Measurements from ENCODE around the gene TANGO6.

DNA sequence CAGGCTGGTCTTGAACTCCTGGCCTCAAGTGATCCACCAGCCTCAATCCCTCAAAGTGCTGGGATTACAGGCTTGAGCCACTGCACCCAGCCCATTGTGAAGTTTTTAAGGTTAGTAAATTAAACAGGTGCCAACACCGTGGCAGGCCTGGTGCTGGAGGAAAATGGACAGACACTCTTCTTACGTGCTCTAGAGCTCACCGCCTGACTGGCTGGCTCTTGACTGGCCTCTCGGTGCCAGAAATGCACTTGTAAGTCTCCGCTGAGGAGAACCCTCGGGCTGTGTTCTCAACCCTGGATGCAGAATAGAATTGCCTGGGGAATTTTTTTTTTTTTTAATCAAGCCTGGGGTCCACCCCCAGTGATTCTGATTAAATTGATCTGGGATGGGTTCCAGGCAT, 251.9 kb downstream of the TANGO6 start:
- TF ChIP-seq, protein P1, sequence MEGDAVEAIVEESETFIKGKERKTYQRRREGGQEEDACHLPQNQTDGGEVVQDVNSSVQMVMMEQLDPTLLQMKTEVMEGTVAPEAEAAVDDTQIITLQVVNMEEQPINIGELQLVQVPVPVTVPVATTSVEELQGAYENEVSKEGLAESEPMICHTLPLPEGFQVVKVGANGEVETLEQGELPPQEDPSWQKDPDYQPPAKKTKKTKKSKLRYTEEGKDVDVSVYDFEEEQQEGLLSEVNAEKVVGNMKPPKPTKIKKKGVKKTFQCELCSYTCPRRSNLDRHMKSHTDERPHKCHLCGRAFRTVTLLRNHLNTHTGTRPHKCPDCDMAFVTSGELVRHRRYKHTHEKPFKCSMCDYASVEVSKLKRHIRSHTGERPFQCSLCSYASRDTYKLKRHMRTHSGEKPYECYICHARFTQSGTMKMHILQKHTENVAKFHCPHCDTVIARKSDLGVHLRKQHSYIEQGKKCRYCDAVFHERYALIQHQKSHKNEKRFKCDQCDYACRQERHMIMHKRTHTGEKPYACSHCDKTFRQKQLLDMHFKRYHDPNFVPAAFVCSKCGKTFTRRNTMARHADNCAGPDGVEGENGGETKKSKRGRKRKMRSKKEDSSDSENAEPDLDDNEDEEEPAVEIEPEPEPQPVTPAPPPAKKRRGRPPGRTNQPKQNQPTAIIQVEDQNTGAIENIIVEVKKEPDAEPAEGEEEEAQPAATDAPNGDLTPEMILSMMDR (IDR thresholded peaks at IDR 0.05 in 2 of 3, conservative IDR thresholded peaks at IDR 0.05 in 1 of 3; ENCODE audit: control insufficient read depth in 2 of 3, extremely low read depth in 1 of 3, insufficient read depth in 1 of 3, low read depth in 3 of 3, low read length in 3 of 3), result no peak
- no peak for TF ChIP-seq NFIC (IDR thresholded peaks at IDR 0.05; ENCODE audit: low read depth, low read length)
- TF ChIP-seq GABPA (IDR thresholded peaks at IDR 0.05; ENCODE audit: low read depth), result no peak
- TF ChIP-seq, protein P2, sequence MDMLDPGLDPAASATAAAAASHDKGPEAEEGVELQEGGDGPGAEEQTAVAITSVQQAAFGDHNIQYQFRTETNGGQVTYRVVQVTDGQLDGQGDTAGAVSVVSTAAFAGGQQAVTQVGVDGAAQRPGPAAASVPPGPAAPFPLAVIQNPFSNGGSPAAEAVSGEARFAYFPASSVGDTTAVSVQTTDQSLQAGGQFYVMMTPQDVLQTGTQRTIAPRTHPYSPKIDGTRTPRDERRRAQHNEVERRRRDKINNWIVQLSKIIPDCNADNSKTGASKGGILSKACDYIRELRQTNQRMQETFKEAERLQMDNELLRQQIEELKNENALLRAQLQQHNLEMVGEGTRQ (IDR thresholded peaks at IDR 0.05; ENCODE audit: borderline replicate concordance, low read depth, low read length), result no peak
- no peak for TF ChIP-seq NR2F1 (conservative IDR thresholded peaks at IDR 0.05)
- TF ChIP-seq, protein P3, sequence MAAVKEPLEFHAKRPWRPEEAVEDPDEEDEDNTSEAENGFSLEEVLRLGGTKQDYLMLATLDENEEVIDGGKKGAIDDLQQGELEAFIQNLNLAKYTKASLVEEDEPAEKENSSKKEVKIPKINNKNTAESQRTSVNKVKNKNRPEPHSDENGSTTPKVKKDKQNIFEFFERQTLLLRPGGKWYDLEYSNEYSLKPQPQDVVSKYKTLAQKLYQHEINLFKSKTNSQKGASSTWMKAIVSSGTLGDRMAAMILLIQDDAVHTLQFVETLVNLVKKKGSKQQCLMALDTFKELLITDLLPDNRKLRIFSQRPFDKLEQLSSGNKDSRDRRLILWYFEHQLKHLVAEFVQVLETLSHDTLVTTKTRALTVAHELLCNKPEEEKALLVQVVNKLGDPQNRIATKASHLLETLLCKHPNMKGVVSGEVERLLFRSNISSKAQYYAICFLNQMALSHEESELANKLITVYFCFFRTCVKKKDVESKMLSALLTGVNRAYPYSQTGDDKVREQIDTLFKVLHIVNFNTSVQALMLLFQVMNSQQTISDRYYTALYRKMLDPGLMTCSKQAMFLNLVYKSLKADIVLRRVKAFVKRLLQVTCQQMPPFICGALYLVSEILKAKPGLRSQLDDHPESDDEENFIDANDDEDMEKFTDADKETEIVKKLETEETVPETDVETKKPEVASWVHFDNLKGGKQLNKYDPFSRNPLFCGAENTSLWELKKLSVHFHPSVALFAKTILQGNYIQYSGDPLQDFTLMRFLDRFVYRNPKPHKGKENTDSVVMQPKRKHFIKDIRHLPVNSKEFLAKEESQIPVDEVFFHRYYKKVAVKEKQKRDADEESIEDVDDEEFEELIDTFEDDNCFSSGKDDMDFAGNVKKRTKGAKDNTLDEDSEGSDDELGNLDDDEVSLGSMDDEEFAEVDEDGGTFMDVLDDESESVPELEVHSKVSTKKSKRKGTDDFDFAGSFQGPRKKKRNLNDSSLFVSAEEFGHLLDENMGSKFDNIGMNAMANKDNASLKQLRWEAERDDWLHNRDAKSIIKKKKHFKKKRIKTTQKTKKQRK (IDR thresholded peaks at IDR 0.05; ENCODE audit: low read depth, low read length), result no peak
- TF ChIP-seq SREBF2 (IDR thresholded peaks at IDR 0.05; ENCODE audit: low read length), result no peak
